ENCODE data around the gene FOXC1.

Gene FOXC1

DNA sequence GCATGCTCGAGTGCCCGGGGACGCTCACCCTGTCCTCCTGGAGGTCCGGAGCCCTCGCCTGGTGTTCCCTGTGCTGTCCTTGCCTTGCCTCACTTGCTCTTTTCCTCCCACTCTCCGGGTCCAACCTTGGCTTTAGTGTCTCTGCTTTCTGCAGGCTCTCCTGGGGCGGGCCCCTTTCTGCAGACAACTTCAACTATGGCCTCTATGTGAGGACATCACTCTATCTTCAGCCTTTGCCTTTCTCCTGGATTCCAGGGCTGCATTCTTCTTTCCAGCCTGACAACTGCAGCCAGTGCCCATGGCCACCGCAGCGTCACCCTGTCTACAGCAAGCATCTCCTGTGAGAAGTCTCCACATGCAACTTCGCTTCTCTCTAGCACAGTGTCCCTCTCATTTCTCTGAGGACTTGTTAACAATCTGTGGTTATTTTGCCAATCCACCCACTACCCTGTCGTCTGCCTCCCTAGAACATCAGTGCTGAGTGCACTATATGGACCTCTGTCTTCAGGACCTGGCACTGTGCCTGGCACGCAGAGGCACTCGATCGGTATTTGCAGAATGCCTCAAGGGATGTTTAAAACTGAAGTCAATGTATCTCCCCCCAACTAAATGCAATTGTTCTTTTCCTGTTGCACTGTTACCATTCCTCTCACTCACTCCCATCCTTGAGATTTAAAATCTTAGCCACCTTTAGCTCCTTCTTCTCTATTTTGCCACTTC, 35.9 kb downstream of the FOXC1 start:
- FAIRE-seq = no peak

DNA sequence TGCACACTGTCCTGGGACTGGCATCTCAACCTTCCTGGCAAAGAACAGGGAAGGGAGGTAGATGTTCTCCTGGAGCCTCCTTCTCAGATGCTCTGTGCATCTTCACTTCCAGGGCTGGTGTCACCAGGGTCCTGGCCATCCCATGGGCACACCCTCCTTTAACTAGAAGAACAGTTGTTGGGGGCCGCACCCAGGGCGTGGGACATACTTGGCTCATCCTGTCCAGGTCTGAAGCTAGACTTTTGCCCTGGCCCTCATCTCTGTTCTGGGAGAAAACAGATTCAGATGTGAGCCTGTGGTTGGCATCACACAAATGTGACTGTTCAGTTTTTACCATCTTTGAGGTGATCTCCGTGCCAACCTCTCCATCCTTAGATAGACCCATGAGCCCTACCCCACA, 41.6 kb downstream of the FOXC1 start:
- no peak for FAIRE-seq

DNA sequence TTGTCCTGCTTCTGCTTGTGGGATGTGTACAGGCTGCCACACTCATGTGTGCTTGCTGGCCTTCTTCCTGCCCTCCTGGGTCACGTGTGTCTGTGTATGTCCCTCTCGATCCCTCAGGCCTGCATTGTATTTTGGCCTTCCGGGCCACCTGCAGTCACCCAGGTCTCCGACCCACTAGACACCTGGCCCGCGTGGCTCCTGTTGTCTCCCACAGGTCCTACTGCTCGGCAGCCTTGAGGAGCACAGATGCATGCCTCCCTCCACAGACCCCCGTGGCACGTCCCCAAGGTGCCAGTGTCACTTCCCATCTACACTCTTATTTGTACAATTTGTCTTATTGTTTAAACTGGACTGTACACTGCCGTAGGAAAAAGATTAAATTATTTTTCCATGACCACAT, 43.1 kb downstream of the FOXC1 start:
- FAIRE-seq = no peak

DNA sequence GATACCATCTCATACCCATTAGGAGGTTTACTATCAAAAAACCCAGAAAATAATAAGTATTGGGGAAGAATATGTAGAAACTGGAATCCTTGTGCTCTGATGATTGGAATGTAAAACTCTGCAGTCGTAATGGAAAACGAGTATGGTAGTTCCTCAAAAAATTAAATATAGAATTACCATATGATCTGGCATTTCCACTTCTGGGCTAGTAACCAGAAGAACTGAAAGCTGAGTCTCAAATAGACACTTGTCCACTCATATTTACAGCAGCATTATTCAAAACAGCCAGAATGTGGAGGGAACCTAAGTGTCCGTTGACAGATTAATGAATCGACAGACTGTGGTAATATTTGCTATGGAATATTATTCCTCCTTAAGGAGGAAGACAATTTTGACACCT, 44.3 kb downstream of the FOXC1 start:
- no peak for FAIRE-seq

DNA sequence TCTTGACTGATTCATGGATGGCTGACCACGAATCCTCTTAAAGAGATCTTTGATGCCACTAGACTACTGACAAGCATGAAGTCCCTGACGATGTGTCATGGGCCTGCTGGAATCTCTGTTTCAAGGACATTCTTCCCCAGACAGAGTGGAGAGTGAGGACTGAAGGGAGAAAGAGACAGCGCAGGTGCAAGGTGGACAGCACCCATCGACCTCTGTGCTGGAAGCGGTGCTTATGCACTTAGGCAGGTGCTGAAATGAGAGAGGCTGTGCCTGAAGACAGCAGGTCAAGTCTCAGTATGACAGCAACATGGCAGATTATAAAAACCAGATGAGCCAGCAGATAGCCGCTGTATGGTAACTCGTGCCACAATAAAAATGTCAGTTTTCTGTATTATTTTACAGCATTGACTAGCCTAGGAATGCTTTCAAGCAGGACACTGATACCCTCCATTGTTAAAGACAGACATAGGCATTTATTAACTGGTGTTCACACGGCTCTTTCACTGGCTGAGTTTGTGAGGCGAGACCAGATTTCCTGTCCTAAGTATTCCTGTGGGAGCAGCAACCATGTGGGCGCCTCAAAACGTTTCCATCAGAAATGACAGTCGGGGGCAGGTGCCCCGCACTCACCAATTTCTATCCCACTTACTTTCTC, 47.5 kb downstream of the FOXC1 start:
- no peak for FAIRE-seq

DNA sequence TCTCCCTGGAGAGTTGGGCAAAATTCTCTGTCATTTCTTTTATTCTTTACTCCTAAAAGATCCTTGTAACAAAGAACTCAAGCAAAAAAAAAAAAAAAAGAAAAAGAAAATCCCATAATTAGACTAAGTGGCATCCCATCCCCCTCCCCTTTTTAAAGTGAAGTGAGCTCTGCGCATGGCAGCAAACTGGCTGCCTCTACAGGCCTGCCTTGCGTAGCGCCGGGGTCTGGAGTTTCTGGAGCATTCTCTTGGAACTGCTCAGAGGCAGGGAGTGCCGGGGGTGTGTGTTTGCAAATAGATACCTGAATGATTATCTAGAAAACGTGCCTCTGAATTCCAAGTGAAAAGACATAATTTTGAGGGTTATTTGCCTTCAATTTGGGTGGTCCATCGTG, 48.1 kb downstream of the FOXC1 start:
- no peak for FAIRE-seq

DNA sequence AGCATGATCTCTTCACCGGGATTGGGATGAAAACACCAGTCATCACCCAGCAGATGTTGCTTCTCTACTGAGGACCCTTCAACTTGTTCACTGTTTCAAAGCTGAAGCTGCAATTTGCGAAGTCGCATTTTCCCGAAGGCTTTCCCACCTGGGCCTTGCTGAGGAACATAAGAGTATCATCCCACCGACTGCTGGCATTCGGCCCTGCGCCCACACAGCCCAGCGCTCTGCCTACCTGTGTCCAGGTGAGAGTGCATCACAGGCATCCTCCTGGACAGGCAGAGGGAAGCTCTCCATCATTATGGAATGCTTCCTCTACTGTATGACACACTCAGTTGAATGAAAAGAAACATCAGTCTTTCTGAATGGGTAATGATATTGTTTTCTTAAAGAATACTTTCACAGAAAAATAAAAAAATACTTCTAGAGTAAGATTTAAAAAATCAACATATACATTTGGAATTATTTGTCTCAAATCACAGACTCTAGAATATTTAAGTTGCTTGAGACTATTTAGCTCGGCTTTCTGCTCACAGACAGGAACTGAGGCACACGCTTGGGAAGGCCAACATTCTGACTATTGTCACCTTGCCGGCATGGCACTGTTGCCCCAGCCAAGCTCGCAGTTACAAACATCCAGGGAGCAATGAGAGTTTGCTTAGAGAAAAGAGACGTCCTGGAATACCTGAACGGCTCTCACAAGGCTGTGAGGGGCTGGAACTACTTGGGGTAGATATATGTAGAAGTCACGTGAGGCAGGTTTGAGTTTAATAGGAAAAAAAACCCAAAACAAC, 48.7 kb downstream of the FOXC1 start:
- FAIRE-seq = no peak

DNA sequence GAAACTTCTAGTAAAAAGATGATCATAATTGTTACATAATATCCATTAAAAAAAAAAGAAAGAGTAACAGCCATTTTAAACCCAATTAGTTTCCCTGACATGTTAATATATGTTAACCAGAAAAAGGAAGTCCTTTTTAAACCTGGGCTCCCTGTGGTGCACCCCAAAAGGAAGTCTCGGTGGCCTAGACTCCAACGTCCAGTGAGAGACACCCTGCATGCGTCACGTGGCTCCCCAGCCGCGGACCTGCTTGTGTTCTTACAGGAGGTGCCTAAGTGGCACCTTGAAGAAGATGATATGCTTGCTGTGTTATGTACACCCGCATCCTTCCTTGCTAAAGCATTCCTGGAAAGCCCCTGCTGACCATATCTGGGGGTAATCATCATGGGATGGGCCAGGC, 50.1 kb downstream of the FOXC1 start:
- FAIRE-seq = no peak

DNA sequence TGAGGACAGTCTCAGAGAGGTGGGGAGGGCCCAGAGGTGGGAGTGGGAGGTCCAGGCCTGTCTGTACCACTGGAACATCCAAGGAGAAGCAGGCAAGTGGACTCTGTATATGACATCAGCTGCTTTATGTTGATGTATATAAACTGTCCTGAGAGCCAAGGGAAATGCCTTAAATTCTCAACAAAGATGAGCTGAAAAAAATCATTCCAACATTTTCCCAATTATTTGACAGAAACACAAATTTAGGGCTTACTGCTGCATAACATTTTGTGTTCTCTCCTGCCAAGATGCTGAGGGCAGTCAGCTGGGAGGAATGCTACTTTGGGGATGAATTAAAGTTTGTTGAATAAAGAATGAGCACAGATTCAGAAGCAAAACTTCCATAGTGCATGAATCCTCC, 52.8 kb downstream of the FOXC1 start:
- no peak for FAIRE-seq

Data from islet of Langerhans (tissue), 1 donor.